Lung (tissue), 12 donors: Measurements from ENCODE around the gene WNT16. TPM values are rescaled to one million over a fixed set of nuclear protein-coding genes. Genes with fewer than 3 reads are reported as not detected.

ENCODE experiments used
- ATAC-seq: fragments of 200-7000 bp; cut with Tn5 transposase; one replicate; pipeline ENCODE4 v1.9.1; 2020; ENCODE audit warnings: moderate number of reproducible peaks; ENCODE audit not compliant: insufficient read depth, low FRiP score
- DNase-seq, 3 donors: peaks; one replicate each; pipeline ENCODE4 v3.0.0-alpha.2; 2013 to 2017
- H3K27ac ChIP-seq, 2 donors: one replicate each; pipeline ENCODE4 v1.5.1; 2013; ENCODE audit warnings: mild to moderate bottlenecking in 2 of 2, moderate library complexity in 2 of 2, control low read depth in 1 of 2, inconsistent platforms in 1 of 2, low read depth in 1 of 2, low read length in 1 of 2
- H3K27me3 ChIP-seq, 3 donors: one replicate each; pipeline ENCODE4 v1.5.1; 2013; ENCODE audit warnings: low read length in 2 of 3; ENCODE audit not compliant: control insufficient read depth in 3 of 3, insufficient read depth in 3 of 3
- H3K36me3 ChIP-seq, 4 donors: one replicate each; pipeline ENCODE4 v1.5.1; 2013; ENCODE audit warnings: low read length in 4 of 4, mild to moderate bottlenecking in 1 of 4, moderate library complexity in 1 of 4; ENCODE audit not compliant: control insufficient read depth in 4 of 4, insufficient read depth in 4 of 4
- H3K4me1 ChIP-seq, 5 donors: one replicate each; pipeline ENCODE4 v1.5.1; 2013; ENCODE audit warnings: low read length in 5 of 5, mild to moderate bottlenecking in 2 of 5, moderate library complexity in 1 of 5; ENCODE audit not compliant: control insufficient read depth in 5 of 5, insufficient read depth in 5 of 5
- H3K4me3 ChIP-seq: one replicate; pipeline ENCODE4 v1.5.1; 2013; ENCODE audit warnings: mild to moderate bottlenecking, control low read depth, moderate library complexity
- H3K9ac ChIP-seq, 2 donors: one replicate each; pipeline ENCODE4 v1.5.1; 2013; ENCODE audit warnings: low read length in 2 of 2, control low read depth in 1 of 2; ENCODE audit not compliant: insufficient read depth in 1 of 2
- H3K9me3 ChIP-seq, 4 donors: one replicate each; pipeline ENCODE4 v1.5.1; 2013; ENCODE audit warnings: low read length in 3 of 4, mild to moderate bottlenecking in 1 of 4, moderate library complexity in 1 of 4; ENCODE audit not compliant: control insufficient read depth in 4 of 4, insufficient read depth in 3 of 4
- CTCF ChIP-seq: IDR thresholded peaks from 2 replicates; pipeline ENCODE4 v1.5.1; 2012; ENCODE audit warnings: mild to moderate bottlenecking; ENCODE audit errors: control extremely low read depth, extremely low read depth
- WGBS, 2 donors: extraction: QIAGEN DNeasy Blood & Tissue Kit; methylation state at CpG; one replicate each; pipeline ENCODE4 v1.1.7; 2013; 5-methylcytosine and 5-hydroxymethylcytosine counted together
- polyA plus RNA-seq, 2 donors: library from polyadenylated mRNA; stranded (reverse); fragments of 200-250 nt; gene quantifications; one replicate each; pipeline ENCODE4 v1.2.1, GENCODE V29; 2013
- total RNA-seq, 2 donors: library from RNA; depleted of rRNA in 1 of 2; stranded (reverse); fragments of >200 nt in 1 of 2; gene quantifications; one replicate each; pipeline ENCODE4 v1.2.1, GENCODE V29; 2014 to 2021
- donor health status: control.
- donor health status: control.
- donor health status: Bipolar disorder and iron deficiency.
- donor health status: healthy.
- donor health status: DM: yes; HTN: yes; CAD: no.

Gene WNT16
- total and polyA plus RNA-seq, 4 donors, result 0.02 to 0.14 (median 0.09) TPM; not detected in 1

GRCh38 chr7:121344093-121344492, 15.3 kb downstream of the WNT16 start:
- 88 to 94% methylated on average over 2 of the region's 2 CpGs for WGBS, 2 donors

GRCh38 chr7:121344497-121344896, 15.7 kb downstream of the WNT16 start:
- TF ChIP-seq CTCF, result no peak
- 90 to 95% methylated on average over 1 of the region's 1 CpG for WGBS, 2 donors

More at GRCh38 chr7:121344093-121344492, 15.3 kb downstream of the WNT16 start:
- peaks cover 0 to 14% (median 2%) of the 10 kb centered on the region in 4 donors for H3K36me3 ChIP-seq
- no peak overlapping the region for H3K4me3 ChIP-seq
- H3K27ac ChIP-seq, result no peak overlapping the region
- H3K9ac ChIP-seq, result no peak overlapping the region
- ATAC-seq, result no peak
- no peak for TF ChIP-seq CTCF
- H3K4me1 ChIP-seq, result no peaks in the 10 kb centered on the region
- H3K9me3 ChIP-seq, result no peaks in the 10 kb centered on the region
- DNase-seq, result peak in 1 of 3 donors; percentile 14
- no peaks in the 10 kb centered on the region for H3K27me3 ChIP-seq

GRCh38 chr7:121351682-121352081, 22.9 kb downstream of the WNT16 start:
- Histone ChIP-seq H3K27ac (no peak overlapping the region), H3K36me3 (peaks cover 0 to 11% (median 6%) of the 10 kb centered on the region in 4 donors), H3K4me1 (no peaks in the 10 kb centered on the region), H3K27me3 (no peaks in the 10 kb centered on the region), H3K4me3 (no peak overlapping the region), H3K9ac (no peak overlapping the region), H3K9me3 (no peaks in the 10 kb centered on the region)
- DNase-seq (no peak), ATAC-seq (no peak)
- TF ChIP-seq CTCF, result no peak

More at GRCh38 chr7:121344497-121344896, 15.7 kb downstream of the WNT16 start:
- Histone ChIP-seq H3K9me3 (no peaks in the 10 kb centered on the region), H3K4me3 (no peak overlapping the region), H3K27ac (no peak overlapping the region), H3K4me1 (no peaks in the 10 kb centered on the region), H3K9ac (no peak overlapping the region), H3K27me3 (no peaks in the 10 kb centered on the region), H3K36me3 (peaks cover 0 to 14% (median 1%) of the 10 kb centered on the region in 4 donors)
- ATAC-seq (no peak), DNase-seq (no peak)

- TF ChIP-seq CTCF, result no peak
- 55 to 67% methylated on average over 3 of the region's 3 CpGs for WGBS, 2 donors
- Histone ChIP-seq H3K27ac (no peak overlapping the region), H3K27me3 (no peaks in the 10 kb centered on the region), H3K36me3 (peaks cover 0 to 9% (median 6%) of the 10 kb centered on the region in 4 donors), H3K9me3 (no peaks in the 10 kb centered on the region), H3K4me1 (no peaks in the 10 kb centered on the region), H3K4me3 (no peak overlapping the region), H3K9ac (no peak overlapping the region)
- DNase-seq (no peak), ATAC-seq (no peak)
Observed at GRCh38 chr7:121352323-121352722, 23.5 kb downstream of the WNT16 start.
